H1 (cell line): Measurements from ENCODE around the gene IQCM. TPM values are rescaled to one million over a fixed set of nuclear protein-coding genes. Genes with fewer than 3 reads are reported as not detected.

Source experiments
- CTCF ChIA-PET: fragments of 300-600 bp; sonication (Branson Sonifier 250); formaldehyde crosslinking; loops from one replicate; lab custom pipeline; 2021; ENCODE audit not compliant: partially characterized antibody; lab: Charles Lee
- POLR2A ChIA-PET: fragments of 300-600 bp; sonication (Branson Sonifier 250); formaldehyde crosslinking; loops from one replicate; lab custom pipeline; 2021; ENCODE audit warnings: inconsistent platforms; ENCODE audit not compliant: partially characterized antibody; lab: Charles Lee
- DNase-seq, 2 experiments: peaks; one replicate each; pipeline versions ENCODE4 v3.0.0 to v3.0.0-alpha.2; 2010 to 2022; ENCODE audit warnings: low spot score in 2 of 2, low read depth in 1 of 2, mixed read lengths in 1 of 2
- FAIRE-seq: peaks from 2 replicates; lab custom pipeline; 2011; peaks lifted over from hg19 to GRCh38; lab: Jason Lieb, UNC
- H2AFZ ChIP-seq: 2 replicates; pipeline ENCODE4 v1.8.1; 2012; ENCODE audit warnings: low read length, inconsistent platforms
- H2AK5ac ChIP-seq: 2 replicates; pipeline ENCODE4 v1.6.1; 2013; ENCODE audit warnings: low read depth, low read length
- H2BK120ac ChIP-seq: replicated peaks from 2 replicates; pipeline ENCODE3; 2013; ENCODE audit warnings: low read depth, low read length, inconsistent platforms
- H2BK12ac ChIP-seq: 2 replicates; pipeline ENCODE4 v1.6.1; 2013; ENCODE audit warnings: low read depth, low read length
- H2BK15ac ChIP-seq: 2 replicates; pipeline ENCODE4 v1.6.1; 2013; ENCODE audit warnings: low read length
- H2BK20ac ChIP-seq: 2 replicates; pipeline ENCODE4 v1.6.1; 2013; ENCODE audit warnings: low read length
- H2BK5ac ChIP-seq: 2 replicates; pipeline ENCODE4 v1.6.1; 2013; ENCODE audit warnings: low read depth, low read length
- H3K14ac ChIP-seq: 2 replicates; pipeline ENCODE4 v1.6.1; 2013; ENCODE audit warnings: inconsistent platforms; ENCODE audit not compliant: insufficient read length
- H3K18ac ChIP-seq: 2 replicates; pipeline ENCODE4 v1.6.1; 2013; ENCODE audit warnings: low read length; ENCODE audit errors: extremely low read depth
- H3K23ac ChIP-seq: 2 replicates; pipeline ENCODE4 v1.6.1; 2013; ENCODE audit warnings: inconsistent platforms; ENCODE audit not compliant: insufficient read length
- H3K23me2 ChIP-seq: 2 replicates; pipeline ENCODE4 v1.6.1; 2013; ENCODE audit warnings: low read depth, low read length
- H3K27ac ChIP-seq: 2 replicates; pipeline ENCODE4 v1.6.1; 2011; ENCODE audit warnings: low read depth, low read length, inconsistent platforms
- H3K27me3 ChIP-seq, 4 experiments: replicated peaks in 1 of 4; 1 replicate in 1 of 4; 2 replicates in 3 of 4; pipeline versions ENCODE4 v1.6.1 to v1.8.1; 2011 to 2013; ENCODE audit warnings: low read length in 3 of 4, mild to moderate bottlenecking in 3 of 4, inconsistent platforms in 2 of 4, mixed read lengths in 2 of 4, moderate library complexity in 1 of 4; ENCODE audit not compliant: control insufficient read depth in 3 of 4, insufficient read depth in 3 of 4; ENCODE audit errors: extremely low read depth in 1 of 4
- H3K36me3 ChIP-seq, 4 experiments: 2 replicates each; pipeline versions ENCODE4 v1.6.1 to v1.8.1; 2011 to 2013; ENCODE audit warnings: mild to moderate bottlenecking in 4 of 4, low read length in 3 of 4, moderate library complexity in 2 of 4, control low read depth in 1 of 4, inconsistent platforms in 1 of 4; ENCODE audit not compliant: insufficient read depth in 4 of 4, control insufficient read depth in 2 of 4
- H3K4ac ChIP-seq: replicated peaks from 2 replicates; pipeline ENCODE3; 2013; ENCODE audit warnings: low read length, low read depth, mixed read lengths, inconsistent platforms; ENCODE audit not compliant: insufficient read length
- H3K4me1 ChIP-seq, 4 experiments: replicated peaks in 1 of 4; 1 replicate in 1 of 4; 2 replicates in 3 of 4; pipeline versions ENCODE4 v1.6.1 to v1.8.1; 2011 to 2013; ENCODE audit warnings: low read length in 3 of 4, inconsistent platforms in 2 of 4, mixed read lengths in 1 of 4; ENCODE audit not compliant: insufficient read depth in 4 of 4, control insufficient read depth in 3 of 4
- H3K4me2 ChIP-seq, 2 experiments: 2 replicates each; pipeline versions ENCODE4 v1.6.1 to v1.8.1; 2011 to 2013; ENCODE audit warnings: low read depth in 2 of 2, low read length in 2 of 2, control low read depth in 1 of 2, inconsistent platforms in 1 of 2, mild to moderate bottlenecking in 1 of 2; ENCODE audit not compliant: insufficient read depth in 1 of 2
- H3K4me3 ChIP-seq, 4 experiments: fragments of 200-600, 300-600 bp in 1 of 4; sonication (generic), shearing (Covaris generic), sonication (Bioruptor Twin) in 1 of 4; 2 replicates each; pipeline versions ENCODE4 v1.5.1 to v1.8.1; 2011 to 2016; ENCODE audit warnings: low read length in 4 of 4, low read depth in 3 of 4, control low read depth in 2 of 4, inconsistent platforms in 2 of 4, mild to moderate bottlenecking in 2 of 4, mixed read lengths in 1 of 4, moderate library complexity in 1 of 4; ENCODE audit not compliant: insufficient read depth in 2 of 4; ENCODE audit errors: extremely low read depth in 1 of 4
- H3K56ac ChIP-seq: replicated peaks from 2 replicates; pipeline ENCODE3; 2013; ENCODE audit warnings: low read depth, mild to moderate bottlenecking, mixed read lengths, low read length, inconsistent platforms; ENCODE audit not compliant: insufficient read length
- H3K79me1 ChIP-seq: 2 replicates; pipeline ENCODE4 v1.6.1; 2013; ENCODE audit warnings: low read depth, low read length, control low read depth
- H3K79me2 ChIP-seq, 2 experiments: 2 replicates each; pipeline versions ENCODE4 v1.6.1 to v1.8.1; 2012 to 2013; ENCODE audit warnings: low read length in 2 of 2, mild to moderate bottlenecking in 2 of 2, inconsistent platforms in 1 of 2; ENCODE audit not compliant: insufficient read depth in 2 of 2, control insufficient read depth in 1 of 2
- H3K9ac ChIP-seq, 4 experiments: replicated peaks in 1 of 4; 1 replicate in 1 of 4; 2 replicates in 3 of 4; pipeline versions ENCODE4 v1.6.1 to v1.8.1; 2011 to 2013; ENCODE audit warnings: low read depth in 3 of 4, low read length in 3 of 4, control low read depth in 2 of 4, mild to moderate bottlenecking in 2 of 4, moderate library complexity in 2 of 4, inconsistent platforms in 1 of 4; ENCODE audit errors: extremely low read depth in 1 of 4
- H3K9me3 ChIP-seq, 2 experiments: 2 replicates each; pipeline versions ENCODE4 v1.6.1 to v1.8.1; 2012 to 2013; ENCODE audit warnings: mild to moderate bottlenecking in 2 of 2, moderate library complexity in 2 of 2, control low read depth in 1 of 2, inconsistent platforms in 1 of 2, low read depth in 1 of 2, low read length in 1 of 2, mixed read lengths in 1 of 2; ENCODE audit not compliant: insufficient read depth in 2 of 2
- H4K20me1 ChIP-seq, 2 experiments: replicated peaks in 1 of 2; 2 replicates each; pipeline versions ENCODE3 to v1.8.1; 2011 to 2013; ENCODE audit warnings: inconsistent platforms in 2 of 2, low read length in 2 of 2, mild to moderate bottlenecking in 1 of 2; ENCODE audit not compliant: insufficient read depth in 2 of 2, control insufficient read depth in 1 of 2
- H4K5ac ChIP-seq: 2 replicates; pipeline ENCODE4 v1.6.1; 2013; ENCODE audit warnings: low read length, low read depth, mixed read lengths, inconsistent platforms; ENCODE audit not compliant: insufficient read length
- H4K8ac ChIP-seq: 2 replicates; pipeline ENCODE4 v1.8.0; 2013; ENCODE audit warnings: mild to moderate bottlenecking, moderate library complexity, low read length, inconsistent platforms; ENCODE audit not compliant: insufficient read depth; ENCODE audit errors: extremely low read depth
- H4K91ac ChIP-seq: replicated peaks from 2 replicates; pipeline ENCODE3; 2013; ENCODE audit warnings: low read length, mixed read lengths, inconsistent platforms; ENCODE audit not compliant: insufficient read length
- CBX8 ChIP-seq: fragments of 300-800, 300-1000 bp; sonication (generic); IDR thresholded peaks from 2 replicates; pipeline ENCODE4 v1.7.1; 2016; ENCODE audit warnings: low read depth, low read length, borderline replicate concordance
- CEBPB ChIP-seq: IDR thresholded peaks from 2 replicates; pipeline ENCODE4 v1.6.1; 2012; ENCODE audit warnings: low read depth, low read length
- WGBS, 2 experiments: shearing (Covaris generic) in 1 of 2; methylation state at CpG; one replicate each; pipeline versions ENCODE4 v1.1.6 to v1.1.7; 2013 to 2015; ENCODE audit warnings: low lambda C conversion rate in 2 of 2, mixed read lengths in 2 of 2, inconsistent platforms in 1 of 2, low coverage in 1 of 2, missing lambda C conversion rate in 1 of 2; ENCODE audit not compliant: insufficient replicate concordance in 2 of 2, insufficient coverage in 1 of 2, insufficient read length in 1 of 2; ENCODE audit errors: extremely low coverage in 1 of 2, missing lambda C conversion rate in 1 of 2; 5-methylcytosine and 5-hydroxymethylcytosine counted together
- polyA plus RNA-seq, 7 experiments: library from polyadenylated mRNA; depleted of rRNA in 3 of 7; stranded (reverse) in 5 of 7; unstranded in 2 of 7; fragments of >200 nt in 5 of 7; fragments of 200-250 nt in 2 of 7; gene quantifications; 1 replicate in 5 of 7; 2 replicates in 1 of 7; 4 replicates in 1 of 7; pipeline versions ENCODE4 v1.2.1 to v1.2.3, GENCODE V29; 2011 to 2013; ENCODE audit warnings: missing spikeins in 2 of 7, mixed read lengths in 2 of 7
- total RNA-seq: library from RNA; stranded (reverse); fragmentation: NEBNext Ultra II Directional; extraction: Animal tissue kit (Norgen Biotek cat#: 25700); gene quantifications from 2 replicates; pipeline ENCODE4 v1.2.1, GENCODE V29; 2021

Gene IQCM
- total and polyA plus RNA-seq, 2 of the 8 experiments (the other 6 are each of a cell fraction or from before 2014, with no cell fraction given), result not detected

- no peak for FAIRE-seq
- TF ChIP-seq CBX8 (no peak), CEBPB (peak; percentile 21; the same call in 1 of the 2 replicates)
- no peak overlapping the region for H3K56ac ChIP-seq
- H3K23me2 ChIP-seq, result no peaks in the 10 kb centered on the region
- no peaks in the 10 kb centered on the region for H3K79me1 ChIP-seq
- ChIA-PET POLR2A (no interaction called here), CTCF (interaction anchor here (0.6 kb wide), 1 partner anchor 507 kb away, joined by 3 read pairs; no protein-coding TSS in a partner anchor)
- H3K79me2 ChIP-seq, result no peaks in the 10 kb centered on the region
- H3K27ac ChIP-seq, result no peak overlapping the region
- H3K9ac ChIP-seq, result no peak overlapping the region
- H2AFZ ChIP-seq, result no peak overlapping the region
- no peaks in the 10 kb centered on the region; a peak in 1 of 8 replicates for H3K36me3 ChIP-seq
- H2AK5ac ChIP-seq, result no peak overlapping the region
- no peak overlapping the region for H2BK12ac ChIP-seq
- no peak overlapping the region for H2BK15ac ChIP-seq
- H3K27me3 ChIP-seq, result no peaks in the 10 kb centered on the region
- H4K91ac ChIP-seq, result no peak overlapping the region
- H2BK120ac ChIP-seq, result no peak overlapping the region
- no peak overlapping the region for H4K8ac ChIP-seq
- H3K23ac ChIP-seq, result no peak overlapping the region
- no peak overlapping the region for H3K14ac ChIP-seq
- H3K18ac ChIP-seq, result no peak overlapping the region
- H3K4me3 ChIP-seq, result no peak overlapping the region
- DNase-seq, result no peak
- no peaks in the 10 kb centered on the region for H3K4me1 ChIP-seq
- 75% methylated on average over 3 of the region's 3 CpGs; no CpG with 5 or more reads in 1 of the 2 experiments for WGBS, 2 experiments
- no peak overlapping the region for H2BK5ac ChIP-seq
- no peak overlapping the region for H3K4me2 ChIP-seq
- no peak overlapping the region for H2BK20ac ChIP-seq
- no peak overlapping the region for H3K4ac ChIP-seq
- H3K9me3 ChIP-seq, result no peaks in the 10 kb centered on the region
- H4K20me1 ChIP-seq, result no peaks in the 10 kb centered on the region
- no peak overlapping the region for H4K5ac ChIP-seq
Measured at GRCh38 chr4:149735796-149736195, 79.8 kb downstream of the IQCM start.
